Memory B cell (primary cell): Measurements from ENCODE around the gene KIF25.

Experiments
- ATAC-seq: fragments of 150-1000 bp; cut with Tn5 transposase; 2 replicates; pipeline ENCODE4 v1.10.0; 2021; ENCODE audit warnings: low read depth, mild to moderate bottlenecking, moderate library complexity
- DNase-seq, 2 donors: peaks; one replicate each; pipeline ENCODE4 v3.0.0; 2022; ENCODE audit warnings: low spot score in 2 of 2
- H3K27ac Mint-ChIP-seq: one replicate; pipeline ENCODE4 v1.8.0; 2022; ENCODE audit warnings: mild to moderate bottlenecking, moderate library complexity, mixed read lengths
- H3K27me3 Mint-ChIP-seq: one replicate; pipeline ENCODE4 v1.8.0; 2022; ENCODE audit warnings: mixed read lengths
- H3K36me3 Mint-ChIP-seq: one replicate; pipeline ENCODE4 v1.8.0; 2022; ENCODE audit warnings: mild to moderate bottlenecking, mixed read lengths
- H3K4me1 Mint-ChIP-seq: one replicate; pipeline ENCODE4 v1.8.0; 2022; ENCODE audit warnings: mixed read lengths
- H3K4me3 Mint-ChIP-seq: one replicate; pipeline ENCODE4 v1.8.0; 2022; ENCODE audit warnings: mild to moderate bottlenecking, moderate library complexity, mixed read lengths
- H3K9me3 Mint-ChIP-seq: one replicate; pipeline ENCODE4 v1.8.0; 2022; ENCODE audit warnings: mixed read lengths

KIF25 gene

DNA sequence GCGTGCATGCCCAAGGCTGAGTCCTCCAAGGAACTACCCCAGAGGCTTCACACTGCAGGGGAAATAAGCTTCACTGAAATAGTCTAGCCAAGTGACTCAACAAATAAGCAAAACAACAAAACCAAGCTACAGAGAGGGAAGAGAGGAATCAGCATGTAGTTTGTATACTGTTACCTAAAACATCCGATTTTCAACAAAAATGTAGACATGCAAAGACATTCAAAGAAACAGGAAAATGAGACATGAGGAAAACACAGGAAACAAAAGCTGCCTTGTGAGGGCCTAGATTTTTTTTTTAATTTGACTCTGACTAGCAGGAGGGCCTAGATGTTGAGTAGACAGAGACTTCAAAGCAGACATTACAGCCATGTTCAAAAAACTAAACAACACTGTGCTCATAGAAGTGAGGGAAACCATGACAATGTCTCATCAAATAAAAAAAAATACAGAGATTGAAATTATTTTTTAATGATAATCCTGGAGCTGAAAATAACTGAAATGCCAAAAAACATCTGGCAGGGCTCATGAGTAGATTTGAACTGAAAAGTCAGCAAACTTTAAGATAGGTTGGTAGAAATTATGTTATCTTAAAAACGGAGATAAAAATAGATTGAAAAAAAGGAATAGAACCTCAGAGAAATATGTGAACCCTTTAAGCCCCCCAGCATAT is 16.4 kb upstream of the KIF25 start:
- no peak for ATAC-seq
- Mint-ChIP-seq H3K4me1 (no peaks in the 10 kb centered on the region), H3K36me3 (no peaks in the 10 kb centered on the region), H3K27ac (no peak overlapping the region), H3K27me3 (peaks cover 2% of the 10 kb centered on the region), H3K9me3 (peaks cover 5% of the 10 kb centered on the region), H3K4me3 (no peak overlapping the region)
- DNase-seq, result no peak

DNA sequence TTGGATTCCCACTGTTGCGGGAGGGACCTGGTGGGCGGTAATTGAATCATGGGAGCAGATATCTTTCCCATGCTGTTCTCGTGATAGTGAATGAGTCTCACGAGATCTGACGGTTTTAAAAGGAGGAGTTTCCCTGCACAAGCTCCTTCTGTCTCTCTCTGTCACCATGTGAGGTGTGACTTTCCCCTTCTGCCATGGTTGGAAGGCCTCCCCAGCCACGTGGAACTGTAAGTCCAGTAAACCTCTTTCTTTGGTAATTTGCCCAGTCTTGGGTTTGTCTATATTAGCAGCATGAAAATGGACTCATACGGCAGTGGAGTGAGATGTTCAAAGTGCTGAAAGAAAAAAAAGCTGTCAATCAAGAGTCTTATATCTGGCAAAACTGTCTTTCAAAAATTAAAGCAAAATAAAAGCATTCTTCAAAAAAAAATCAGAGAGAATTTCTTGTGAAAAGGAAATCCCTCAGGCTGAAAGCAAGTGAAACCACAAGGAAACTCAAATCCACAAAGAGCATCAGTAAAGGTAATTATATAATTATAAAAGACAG is 15.5 kb upstream of the KIF25 start:
- Mint-ChIP-seq H3K27ac (no peak overlapping the region), H3K4me1 (no peaks in the 10 kb centered on the region)
- ATAC-seq, result no peak

GRCh38 chr6:167984144-167984719 is 13.2 kb upstream of the KIF25 start:
- ATAC-seq (no peak), DNase-seq (no peak)
- peaks cover 2% of the 10 kb centered on the region for H3K27me3 Mint-ChIP-seq
- no peak overlapping the region for H3K4me3 Mint-ChIP-seq
- H3K27ac Mint-ChIP-seq, result no peak overlapping the region
- peaks cover 5% of the 10 kb centered on the region for H3K9me3 Mint-ChIP-seq
- no peaks in the 10 kb centered on the region for H3K4me1 Mint-ChIP-seq
- no peaks in the 10 kb centered on the region for H3K36me3 Mint-ChIP-seq

More for the DNA sequence above, 15.5 kb upstream of the KIF25 start:
- Mint-ChIP-seq H3K27me3 (peaks cover 2% of the 10 kb centered on the region), H3K9me3 (peaks cover 5% of the 10 kb centered on the region), H3K4me3 (no peak overlapping the region), H3K36me3 (no peaks in the 10 kb centered on the region)
- no peak for DNase-seq

DNA sequence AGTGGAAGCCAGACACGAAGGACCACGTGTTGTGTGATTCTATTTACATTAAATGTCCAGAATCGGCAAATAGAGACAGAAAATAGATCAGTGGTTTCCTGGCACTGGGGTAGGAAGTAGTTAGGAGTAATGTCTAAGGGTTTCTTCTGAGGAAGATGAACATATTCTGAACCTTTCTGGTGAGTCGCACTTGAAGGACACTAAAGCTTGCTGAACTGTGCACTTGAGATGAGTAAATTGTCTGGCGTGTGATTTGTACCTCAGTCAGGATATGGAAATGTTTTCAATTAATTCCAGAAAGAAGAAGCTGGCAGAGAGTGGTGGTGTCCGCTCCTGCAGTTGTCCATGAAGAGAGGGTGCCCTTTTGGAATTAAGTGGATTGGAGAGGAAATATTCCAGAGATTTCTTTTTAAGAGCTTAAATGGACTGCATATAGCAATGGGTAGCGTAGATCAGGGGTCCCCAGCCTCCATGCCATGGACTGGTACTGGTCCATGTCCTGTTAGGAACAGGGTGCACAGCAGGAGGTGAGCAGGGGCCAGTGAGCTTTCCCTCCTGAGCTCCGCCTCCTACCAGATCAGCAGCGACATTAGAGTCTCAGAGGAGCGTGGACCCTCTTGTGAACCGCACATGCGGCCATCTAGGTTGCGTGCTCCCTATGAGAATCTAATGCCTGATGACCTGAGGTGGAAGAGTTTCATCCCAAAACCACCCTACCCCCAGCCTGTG is 12.4 kb upstream of the KIF25 start:
- DNase-seq (no peak), ATAC-seq (no peak)
- H3K4me1 Mint-ChIP-seq, result no peaks in the 10 kb centered on the region
- peaks cover 5% of the 10 kb centered on the region for H3K9me3 Mint-ChIP-seq
- H3K36me3 Mint-ChIP-seq, result no peaks in the 10 kb centered on the region
- no peak overlapping the region for H3K27ac Mint-ChIP-seq
- H3K27me3 Mint-ChIP-seq, result peaks cover 2% of the 10 kb centered on the region
- no peak overlapping the region for H3K4me3 Mint-ChIP-seq

- Mint-ChIP-seq H3K4me1 (no peaks in the 10 kb centered on the region), H3K4me3 (no peak overlapping the region), H3K9me3 (peaks cover 5% of the 10 kb centered on the region), H3K27ac (no peak overlapping the region), H3K27me3 (peaks cover 2% of the 10 kb centered on the region), H3K36me3 (no peaks in the 10 kb centered on the region)
- DNase-seq (no peak), ATAC-seq (no peak)
Measured at GRCh38 chr6:167985911-167986595, 11.4 kb upstream of the KIF25 start.

DNA sequence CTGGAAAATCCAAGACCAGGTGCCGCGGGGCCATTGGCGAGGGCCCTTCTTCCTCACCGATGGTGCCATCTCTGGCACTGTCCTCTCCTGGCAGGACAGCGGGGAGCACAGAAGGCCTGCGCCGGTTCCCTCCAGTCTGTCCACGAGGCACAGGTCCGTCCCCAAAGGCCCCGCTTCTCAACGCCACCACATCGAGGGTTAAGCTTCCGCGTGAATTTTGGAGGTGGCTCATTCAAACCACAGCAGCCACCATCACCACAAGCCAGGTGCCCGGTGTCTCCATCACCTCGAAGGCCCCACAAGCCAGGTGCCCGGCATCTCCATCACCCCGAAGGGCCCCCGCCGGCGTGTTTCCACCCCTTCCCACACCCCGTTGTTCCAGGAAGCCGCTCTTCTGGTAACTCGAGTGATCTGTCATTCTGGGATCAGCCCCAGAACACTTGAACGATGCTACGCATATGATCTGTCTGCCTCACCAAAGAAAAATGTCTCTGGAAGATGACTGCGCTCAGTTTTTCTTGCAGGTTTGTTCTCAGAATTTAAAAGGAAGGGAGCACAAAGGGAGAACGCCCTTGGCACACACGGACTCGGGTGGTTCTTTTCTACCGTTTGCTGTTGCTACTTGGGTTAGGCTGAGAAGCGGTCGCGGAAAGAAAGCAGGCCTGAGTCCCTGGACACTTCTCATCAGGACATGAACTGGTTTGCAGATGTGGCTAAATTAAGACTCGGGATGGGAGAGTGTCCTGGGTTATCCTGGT is 9.9 kb upstream of the KIF25 start:
- Mint-ChIP-seq H3K27ac (no peak overlapping the region), H3K4me3 (no peak overlapping the region), H3K4me1 (no peaks in the 10 kb centered on the region), H3K36me3 (no peaks in the 10 kb centered on the region), H3K9me3 (peaks cover 5% of the 10 kb centered on the region), H3K27me3 (no peaks in the 10 kb centered on the region)
- no peak for ATAC-seq
- DNase-seq, result no peak

DNA sequence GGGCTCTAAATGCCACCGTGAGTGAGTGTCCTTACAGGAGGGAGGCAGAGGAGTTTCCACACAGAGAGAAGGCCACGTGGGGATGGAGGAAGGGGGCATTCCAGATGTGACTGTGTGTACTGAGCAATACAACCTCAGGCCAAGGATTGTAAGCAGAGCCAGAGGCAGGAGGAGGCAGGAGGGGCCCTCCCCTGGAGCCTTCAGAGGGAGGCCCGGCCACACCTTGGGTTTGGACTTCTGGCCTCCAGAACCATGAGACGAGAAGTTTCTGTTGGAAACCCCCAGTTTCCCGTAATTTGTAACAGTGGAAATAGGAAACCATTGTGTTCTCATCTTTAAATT is 9.3 kb upstream of the KIF25 start:
- no peaks in the 10 kb centered on the region for H3K36me3 Mint-ChIP-seq
- H3K4me1 Mint-ChIP-seq, result no peaks in the 10 kb centered on the region
- no peaks in the 10 kb centered on the region for H3K27me3 Mint-ChIP-seq
- no peak overlapping the region for H3K4me3 Mint-ChIP-seq
- no peak for ATAC-seq
- DNase-seq, result no peak
- no peak overlapping the region for H3K27ac Mint-ChIP-seq
- H3K9me3 Mint-ChIP-seq, result peaks cover 5% of the 10 kb centered on the region

DNA sequence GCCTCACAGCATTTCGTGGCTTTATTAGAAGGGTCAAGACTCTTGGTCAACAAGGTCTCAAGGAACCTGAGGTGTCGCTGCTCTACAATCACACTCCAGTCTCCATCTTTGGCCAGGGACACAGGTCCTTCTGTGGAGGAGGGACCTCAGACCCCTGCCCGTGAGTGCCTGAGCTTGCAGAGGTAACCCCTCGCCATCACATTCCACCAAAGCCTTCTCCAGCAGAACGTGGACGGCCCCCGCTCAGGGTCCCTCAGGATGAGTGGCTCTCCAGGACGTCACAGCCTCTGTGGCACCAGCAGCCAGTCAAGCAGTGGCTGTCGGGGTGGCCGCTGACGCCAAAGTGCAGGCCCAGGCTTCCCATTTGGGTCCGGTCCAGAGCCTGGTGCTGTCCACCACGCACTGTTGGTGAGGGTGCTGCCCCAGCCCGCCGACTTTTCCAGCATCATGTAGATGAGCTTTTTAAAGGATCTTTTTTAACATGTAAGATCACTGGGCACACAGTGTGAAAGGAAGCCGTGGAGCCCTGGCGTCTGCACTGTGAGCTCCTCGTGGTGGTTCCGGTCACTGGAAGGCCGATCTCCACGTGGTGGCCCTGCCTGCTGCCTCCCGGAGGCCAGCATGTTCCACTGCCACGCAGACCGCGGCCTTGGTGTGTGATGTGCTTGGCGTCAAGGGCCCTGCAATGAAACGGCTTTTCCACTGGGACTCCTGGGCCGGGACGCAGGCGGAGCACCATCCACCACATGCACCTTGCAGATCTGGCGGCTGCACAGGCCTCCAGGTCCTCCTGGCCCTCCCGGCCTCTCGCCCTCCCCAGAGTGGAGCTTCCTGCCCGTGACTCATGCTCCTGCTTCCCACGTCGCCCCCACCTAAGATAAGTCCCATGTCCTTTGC is 8.3 kb upstream of the KIF25 start:
- no peaks in the 10 kb centered on the region for H3K36me3 Mint-ChIP-seq
- H3K4me1 Mint-ChIP-seq, result no peaks in the 10 kb centered on the region
- peaks cover 1% of the 10 kb centered on the region for H3K9me3 Mint-ChIP-seq
- no peak for DNase-seq
- ATAC-seq, result no peak
- no peaks in the 10 kb centered on the region for H3K27me3 Mint-ChIP-seq
- no peak overlapping the region for H3K4me3 Mint-ChIP-seq
- no peak overlapping the region for H3K27ac Mint-ChIP-seq

DNA sequence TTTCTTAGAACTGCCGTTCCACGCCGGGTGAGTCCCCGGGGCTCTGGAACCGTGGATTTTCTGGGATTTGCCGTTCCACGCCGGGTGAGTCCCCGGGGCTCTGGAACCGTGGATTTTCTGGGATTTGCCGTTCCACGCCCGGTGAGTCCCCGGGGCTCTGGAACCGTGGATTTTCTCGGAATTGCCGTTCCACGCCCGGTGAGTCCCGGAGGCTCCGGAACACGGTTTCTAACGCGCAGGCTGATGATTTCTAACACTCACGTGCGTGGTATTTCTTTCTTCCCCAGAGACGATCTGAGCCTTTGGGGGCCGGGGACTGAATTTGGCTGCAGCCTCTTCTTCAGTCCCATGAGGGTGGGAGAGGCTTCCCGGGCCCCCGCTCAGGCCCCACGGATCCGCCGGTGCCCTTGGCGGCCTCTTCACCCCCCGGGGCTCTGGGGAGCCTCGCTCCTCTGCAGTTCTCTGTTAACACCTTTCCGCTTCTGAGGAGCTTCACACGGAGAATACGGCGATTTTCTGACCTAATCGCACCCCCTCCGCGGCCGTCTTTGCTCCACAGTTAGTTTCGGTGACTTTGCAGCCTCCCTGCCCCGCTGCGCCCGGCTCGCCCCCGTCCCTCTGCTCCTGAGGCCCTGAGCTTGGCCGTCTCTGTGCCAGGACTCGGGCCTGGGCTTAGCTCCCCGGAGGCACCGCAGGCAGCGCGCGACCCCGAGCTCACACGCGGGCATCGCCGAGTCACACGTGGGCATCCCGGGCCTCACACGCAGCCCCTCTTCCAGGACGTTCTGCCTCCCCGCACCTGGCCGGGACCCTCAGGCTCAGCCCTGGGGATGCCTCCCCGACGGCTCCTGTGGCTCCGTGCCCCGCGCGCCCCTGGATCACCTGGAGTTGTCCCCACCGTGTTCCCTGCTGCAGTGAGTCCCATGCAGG is 7.2 kb upstream of the KIF25 start:
- Mint-ChIP-seq H3K4me1 (no peaks in the 10 kb centered on the region), H3K4me3 (no peak overlapping the region), H3K27ac (no peak overlapping the region), H3K9me3 (no peaks in the 10 kb centered on the region), H3K27me3 (peaks cover 2% of the 10 kb centered on the region), H3K36me3 (no peaks in the 10 kb centered on the region)
- DNase-seq (no peak), ATAC-seq (no peak)

DNA sequence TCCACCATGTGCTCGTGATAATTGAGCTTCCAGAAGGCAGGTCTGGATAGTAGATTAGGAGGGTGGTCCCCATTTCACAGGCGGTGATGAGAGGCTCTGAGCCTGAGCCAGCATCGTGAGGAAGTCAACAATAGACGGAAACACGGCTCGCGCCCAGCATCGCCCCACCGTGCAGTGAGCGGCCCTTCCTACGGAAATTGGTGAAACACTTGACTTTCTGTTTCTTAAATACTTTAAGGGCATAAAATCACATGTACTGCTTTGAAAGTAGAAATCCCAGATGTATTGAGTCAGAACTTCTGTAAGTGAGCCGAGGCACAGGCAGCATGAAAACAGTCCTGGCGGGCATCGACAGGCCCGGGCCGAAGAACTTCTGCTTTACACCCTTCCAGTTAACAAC is 4.3 kb upstream of the KIF25 start:
- Mint-ChIP-seq H3K36me3 (no peaks in the 10 kb centered on the region), H3K4me3 (no peak overlapping the region), H3K9me3 (no peaks in the 10 kb centered on the region), H3K27ac (no peak overlapping the region), H3K4me1 (no peaks in the 10 kb centered on the region), H3K27me3 (peaks cover 10% of the 10 kb centered on the region)
- no peak for ATAC-seq
- DNase-seq, result no peak

- no peak overlapping the region for H3K27ac Mint-ChIP-seq
- no peaks in the 10 kb centered on the region for H3K4me1 Mint-ChIP-seq
- ATAC-seq (no peak), DNase-seq (no peak)
- H3K9me3 Mint-ChIP-seq, result no peaks in the 10 kb centered on the region
- no peaks in the 10 kb centered on the region for H3K36me3 Mint-ChIP-seq
- no peak overlapping the region for H3K4me3 Mint-ChIP-seq
- H3K27me3 Mint-ChIP-seq, result peaks cover 11% of the 10 kb centered on the region
Measured at GRCh38 chr6:167993831-167994230, 3.6 kb upstream of the KIF25 start.

- Mint-ChIP-seq H3K27ac (no peak overlapping the region), H3K27me3 (peaks cover 11% of the 10 kb centered on the region), H3K4me3 (no peak overlapping the region), H3K4me1 (no peaks in the 10 kb centered on the region), H3K9me3 (no peaks in the 10 kb centered on the region), H3K36me3 (no peaks in the 10 kb centered on the region)
- ATAC-seq (no peak), DNase-seq (no peak)
Measured at GRCh38 chr6:167995302-167995701, 2.2 kb upstream of the KIF25 start.
